ENCODE data around the gene AOC1. TPM values are rescaled to one million over a fixed set of nuclear protein-coding genes. Genes with fewer than 3 reads are reported as not detected.

Gene AOC1
- total RNA-seq, 1 donor from 2014 or later = not detected

DNA sequence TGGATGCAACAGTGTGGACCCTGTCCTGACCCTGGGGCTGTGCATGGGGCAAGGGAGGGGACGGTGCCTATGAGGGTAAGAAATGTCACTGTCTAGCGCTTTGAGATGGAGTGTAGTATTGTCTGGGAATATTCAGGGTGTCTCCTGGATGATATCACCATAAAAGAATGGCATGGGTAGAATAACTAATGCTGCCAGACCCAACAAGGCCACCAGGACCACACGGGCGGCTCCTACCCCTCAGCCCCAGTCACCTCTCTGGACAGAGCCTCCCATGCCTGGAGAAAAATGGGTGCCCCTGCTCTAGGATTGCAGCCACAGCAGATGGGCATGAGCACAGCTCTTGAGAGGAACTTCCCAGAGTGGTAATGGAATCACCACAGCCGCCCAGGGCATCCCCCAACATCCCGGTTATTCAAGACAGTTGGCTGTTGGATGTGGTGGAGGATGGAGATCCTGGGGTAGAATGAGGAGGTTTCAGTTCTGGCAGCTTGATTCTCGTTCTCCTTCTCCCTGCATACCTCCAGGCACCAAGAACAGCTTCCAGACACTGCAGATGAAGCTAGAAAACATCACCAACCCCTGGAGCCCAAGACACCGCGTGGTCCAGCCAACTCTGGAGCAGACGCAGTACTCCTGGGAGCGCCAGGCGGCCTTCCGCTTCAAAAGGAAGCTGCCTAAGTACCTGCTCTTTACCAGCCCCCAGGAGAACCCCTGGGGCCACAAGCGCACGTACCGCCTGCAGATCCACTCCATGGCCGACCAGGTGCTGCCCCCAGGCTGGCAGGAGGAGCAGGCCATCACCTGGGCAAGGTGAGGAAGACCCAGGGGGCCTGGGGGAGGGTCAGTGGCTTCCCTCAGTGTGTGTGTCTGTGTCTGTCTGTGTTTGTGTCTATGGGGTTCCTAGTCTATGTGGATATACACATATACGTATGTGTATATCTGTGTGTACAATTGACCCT, 6.2 kb downstream of the AOC1 start:
- DNase-seq = no peak

GRCh38 chr7:150860291-150860977, 8.1 kb downstream of the AOC1 start:
- no peak for DNase-seq

GRCh38 chr7:150860978-150861295, 8.6 kb downstream of the AOC1 start:
- no peak for DNase-seq

DNA sequence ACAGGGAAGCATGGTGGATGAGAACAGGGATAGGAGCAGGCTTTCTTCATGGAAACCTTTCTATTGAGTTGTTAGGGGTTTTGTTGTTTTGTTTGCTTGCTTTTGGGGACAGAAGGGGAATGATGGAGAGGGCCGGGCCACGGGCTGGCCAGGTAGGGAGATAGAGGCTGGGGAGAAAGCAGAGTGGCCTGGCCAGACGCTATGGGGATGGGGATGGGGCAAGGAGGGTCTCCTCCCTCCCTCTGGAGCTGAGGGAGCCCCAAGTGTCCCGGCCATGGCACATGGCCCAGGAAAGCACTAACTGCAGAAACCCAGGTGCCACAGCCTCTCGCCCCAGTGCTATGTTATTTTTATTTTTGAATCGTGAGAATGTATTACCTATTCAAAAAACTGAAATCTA, 10.0 kb downstream of the AOC1 start:
- DNase-seq = no peak

DNA sequence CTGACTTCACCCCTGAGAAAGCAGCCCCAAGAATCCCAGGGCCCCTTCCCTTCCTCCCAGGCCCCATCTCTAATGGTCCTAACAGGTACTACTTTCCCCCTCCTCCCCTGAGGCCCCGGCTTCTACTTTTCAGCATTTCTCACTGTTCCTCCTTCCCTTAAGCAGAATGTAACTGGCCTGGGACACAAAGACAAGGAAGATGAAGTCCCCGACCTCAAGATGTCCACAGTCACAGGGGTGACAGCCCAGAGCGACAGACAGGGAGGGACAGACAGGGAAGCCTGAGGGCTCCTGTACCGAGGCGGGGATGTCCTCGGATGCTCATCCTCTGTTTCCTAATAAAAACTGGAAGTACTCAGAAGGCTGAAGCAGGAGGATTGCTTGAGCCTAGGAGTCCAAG, 11.6 kb downstream of the AOC1 start:
- DNase-seq = no peak

- no peak for DNase-seq
Measured at GRCh38 chr7:150866932-150867564, 14.7 kb downstream of the AOC1 start.

DNA sequence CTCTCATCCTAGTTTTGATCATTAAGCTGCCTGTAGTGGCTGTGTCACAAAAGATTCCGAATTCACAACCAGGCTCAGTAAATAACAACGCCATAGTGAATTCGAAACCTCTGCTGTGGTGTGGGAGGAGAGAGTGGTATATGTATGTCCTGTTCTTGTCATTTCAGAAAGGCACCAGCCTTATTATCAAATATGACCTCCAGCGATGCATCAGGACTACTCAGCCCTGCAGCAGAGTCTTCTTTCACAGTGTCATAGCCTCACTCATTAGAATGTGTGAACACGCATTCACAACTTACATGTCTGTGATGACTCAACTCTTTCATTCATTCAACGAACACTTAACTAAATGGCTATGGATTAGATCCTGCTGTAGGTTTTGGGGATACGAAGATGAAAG, 15.3 kb downstream of the AOC1 start:
- DNase-seq = no peak

DNA sequence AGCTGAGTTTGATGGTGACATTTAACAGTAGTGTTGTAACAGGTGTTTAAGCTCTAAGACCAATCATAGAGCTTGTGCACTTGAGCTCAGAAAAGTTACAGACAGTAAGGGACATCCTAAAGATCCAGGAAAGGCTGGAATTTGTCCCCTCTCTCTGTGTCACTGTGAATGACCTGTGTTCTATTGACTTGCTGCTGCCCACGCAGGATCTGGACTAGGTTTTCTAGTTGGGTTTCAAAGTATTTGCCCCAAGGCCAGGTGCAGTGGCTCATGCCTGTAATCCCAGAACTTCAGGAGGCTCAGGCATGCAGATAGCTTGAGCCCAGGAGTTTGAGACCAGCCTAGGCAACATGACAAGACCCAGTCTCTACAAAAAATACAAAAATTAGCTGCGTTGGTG, 17.1 kb downstream of the AOC1 start:
- no peak for DNase-seq

DNA sequence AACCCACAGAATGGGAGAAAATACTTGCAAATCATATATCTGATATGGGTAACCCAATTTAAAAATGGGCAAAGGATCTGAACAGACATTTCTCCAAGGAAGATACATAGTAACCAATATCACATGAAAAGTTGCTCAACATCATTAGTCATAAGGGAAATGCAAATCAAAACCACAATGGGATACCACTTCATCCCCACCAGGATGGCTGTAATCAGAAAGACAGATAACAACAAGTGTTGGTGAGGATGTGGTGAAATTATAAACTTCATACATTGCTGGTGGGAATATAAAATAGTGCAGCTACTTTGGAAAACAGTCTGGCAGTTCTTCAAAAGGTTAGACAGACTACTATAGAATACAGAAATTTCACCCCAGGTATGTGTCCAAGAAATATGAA, 19.3 kb downstream of the AOC1 start:
- no peak for DNase-seq

DNA sequence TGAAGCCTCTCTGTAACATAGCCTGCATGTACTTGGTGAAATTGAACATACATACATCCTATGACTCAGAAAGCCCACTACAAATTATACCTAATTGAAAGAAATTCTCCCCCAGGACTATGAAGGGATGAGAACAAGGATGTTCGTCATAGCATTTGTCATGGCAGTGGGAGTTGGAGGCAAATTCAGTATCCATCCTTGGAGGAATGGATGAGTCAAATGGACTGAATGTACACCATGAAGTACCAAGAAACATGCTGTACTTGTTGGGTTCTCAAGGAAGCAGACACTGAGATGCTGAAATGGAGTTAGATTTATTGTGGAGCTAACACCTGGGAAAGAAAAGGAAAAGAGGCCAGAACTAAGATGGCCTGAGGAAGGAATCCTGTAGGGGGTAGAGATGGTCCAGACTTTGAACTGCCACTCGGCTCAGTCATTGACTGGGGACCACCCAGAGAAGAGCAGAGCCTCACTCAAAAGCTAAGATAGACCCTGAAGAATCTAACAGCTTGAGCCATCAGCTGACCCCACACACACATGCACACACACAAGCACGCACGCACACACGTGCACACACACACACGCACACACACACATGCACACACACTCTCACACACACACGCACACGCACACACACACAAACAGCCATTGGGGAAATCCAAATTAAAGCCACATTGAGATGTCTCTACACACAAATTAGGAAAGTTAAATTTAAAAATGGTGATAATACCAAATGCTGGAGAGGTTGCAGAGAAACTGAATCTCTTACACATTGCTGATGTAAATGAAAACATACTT, 22.3 kb downstream of the AOC1 start:
- DNase-seq = no peak

DNA sequence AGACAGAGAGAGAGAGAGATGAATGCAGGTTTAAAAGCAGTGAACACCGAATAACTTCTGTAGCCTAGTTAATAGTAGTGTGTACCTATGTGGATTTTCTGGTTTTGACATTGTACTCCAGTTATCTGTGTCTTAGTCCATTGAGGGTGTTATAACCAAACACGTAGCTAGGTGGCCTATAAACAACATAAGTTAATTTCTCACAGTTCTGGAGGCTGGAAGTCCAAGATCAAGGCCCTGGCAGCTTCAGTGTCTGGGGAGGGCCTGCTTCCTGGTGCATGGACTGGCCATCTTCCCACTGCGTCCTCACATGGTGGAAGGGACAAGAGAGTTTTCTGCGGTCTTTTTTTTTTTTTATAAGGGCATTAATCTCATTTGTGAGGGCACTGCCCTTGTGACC, 23.5 kb downstream of the AOC1 start:
- DNase-seq = no peak

- peak; percentile 95 for DNase-seq
Measured at GRCh38 chr7:150876817-150877526, 24.7 kb downstream of the AOC1 start.

- DNase-seq = peak; percentile 57
Measured at GRCh38 chr7:150877536-150877935, 25.2 kb downstream of the AOC1 start.

DNA sequence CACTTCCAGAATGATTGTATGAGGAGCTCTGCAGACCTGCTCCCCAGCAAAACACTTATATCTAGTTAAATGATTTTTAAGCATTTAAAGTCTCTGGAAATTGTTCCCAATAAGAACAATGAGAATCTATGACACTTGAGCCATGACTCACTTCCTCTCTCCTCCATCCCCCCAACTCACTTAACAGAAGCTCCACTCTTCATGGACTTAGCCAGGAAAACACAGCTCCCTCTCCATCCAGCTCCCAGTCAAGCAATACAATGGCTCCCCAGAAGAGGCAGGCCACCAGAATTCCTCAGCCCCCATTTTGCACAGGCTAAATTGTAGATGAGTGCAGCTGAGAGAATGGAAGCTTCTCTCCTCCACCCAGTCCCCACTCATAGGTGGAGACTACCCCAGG, 27.0 kb downstream of the AOC1 start:
- no peak for DNase-seq

DNA sequence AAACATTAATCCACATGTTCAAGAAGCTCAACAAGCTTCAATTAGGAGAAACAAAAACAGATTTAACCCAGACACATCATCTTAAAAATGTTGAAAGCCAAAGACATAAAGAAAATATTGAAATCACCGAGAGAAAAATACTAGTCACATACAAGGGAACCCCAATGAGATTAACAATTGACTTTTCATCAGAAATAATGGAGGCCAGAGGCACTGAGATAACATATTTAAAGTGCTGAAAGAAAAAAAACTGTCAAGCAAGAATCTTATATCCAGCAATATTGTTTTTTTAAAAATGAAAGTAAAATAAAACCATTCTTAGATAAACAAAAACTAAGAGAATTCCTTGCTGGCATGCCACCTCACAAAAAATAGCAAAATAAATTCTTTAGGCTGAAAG, 28.9 kb downstream of the AOC1 start:
- DNase-seq = no peak

DNA sequence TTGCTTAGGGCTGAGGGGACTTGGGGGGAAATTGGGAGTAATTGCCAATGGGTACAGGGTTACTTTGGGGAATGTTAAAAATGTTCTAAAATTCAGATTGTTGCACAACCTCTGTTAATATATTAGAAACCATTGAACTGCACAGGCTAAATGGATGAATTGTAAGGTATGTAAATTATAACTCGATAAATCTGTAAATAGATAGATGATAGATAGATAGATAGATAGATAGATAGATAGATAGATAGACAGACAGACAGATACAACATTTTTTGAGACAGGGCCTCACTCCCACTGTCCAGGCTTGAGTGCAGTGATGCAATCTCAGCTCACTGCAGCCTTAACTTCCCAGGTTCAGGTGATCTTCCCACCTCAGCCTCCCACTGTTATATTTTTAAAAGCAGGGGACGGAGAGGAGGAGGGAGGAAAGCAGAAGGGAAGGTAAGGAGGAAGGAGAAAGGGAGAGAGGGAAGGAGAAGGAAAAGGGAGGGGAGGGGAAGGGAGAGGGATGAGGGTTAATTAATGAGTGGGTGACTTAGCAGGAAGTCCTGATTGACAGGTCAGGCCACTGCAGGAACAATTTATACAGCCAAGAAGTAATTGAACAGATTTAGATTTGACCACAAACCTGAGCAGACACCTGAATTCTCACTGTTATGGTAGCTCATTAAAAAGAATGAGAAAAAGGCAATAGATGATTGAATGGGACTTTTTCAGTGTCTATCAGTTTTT, 38.7 kb downstream of the AOC1 start:
- DNase-seq = no peak

DNA sequence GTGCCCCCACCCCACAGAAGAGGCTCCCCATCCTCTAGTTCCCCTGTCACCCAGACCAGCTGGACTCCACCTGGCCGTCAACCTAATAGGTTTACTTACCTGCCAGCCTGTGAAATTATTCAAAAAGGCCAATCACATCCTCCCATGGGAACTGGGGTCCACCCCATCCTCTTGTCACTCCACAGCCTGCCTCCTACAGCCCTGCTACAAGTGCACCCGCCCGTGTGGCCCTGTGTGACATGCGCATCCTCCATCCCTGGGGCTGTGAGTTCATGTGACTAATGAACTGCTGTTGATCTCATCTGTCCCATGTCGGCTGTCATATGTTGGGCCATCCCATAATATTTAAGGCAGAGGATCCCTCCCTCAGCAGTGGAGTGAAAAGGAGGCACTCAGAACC, 39.4 kb downstream of the AOC1 start:
- no peak for DNase-seq

- no peak for DNase-seq
Measured at GRCh38 chr7:150895809-150896208, 43.5 kb downstream of the AOC1 start.

- DNase-seq = no peak
Measured at GRCh38 chr7:150896562-150897209, 44.4 kb downstream of the AOC1 start.
